Prostate gland (tissue), 2 donors: ENCODE data around the gene TMEM131L.

Experiments used
- POLR2A ChIP-seq: fragments of 450-650 bp; IDR thresholded peaks from one replicate; pipeline ENCODE4 v1.6.1; 2016; ENCODE audit warnings: antibody characterized with exemption, mild to moderate bottlenecking
- POLR2AphosphoS5 ChIP-seq: sonication (generic); formaldehyde crosslinking; IDR thresholded peaks from one replicate; pipeline ENCODE4 v1.6.1; 2017; ENCODE audit warnings: antibody characterized with exemption
- TF ChIP-seq, protein P1 (sequence below), 4 experiments: fragments of 200-600 bp in 2 of 4; fragments of 450-650 bp in 2 of 4; sonication (generic) in 2 of 4; IDR thresholded peaks; 1 replicate in 3 of 4; 2 replicates in 1 of 4; pipeline ENCODE4 v1.5.1; 2016 to 2019; ENCODE audit warnings: antibody characterized with exemption in 4 of 4, mild to moderate bottlenecking in 2 of 4, moderate library complexity in 2 of 4

DNA sequence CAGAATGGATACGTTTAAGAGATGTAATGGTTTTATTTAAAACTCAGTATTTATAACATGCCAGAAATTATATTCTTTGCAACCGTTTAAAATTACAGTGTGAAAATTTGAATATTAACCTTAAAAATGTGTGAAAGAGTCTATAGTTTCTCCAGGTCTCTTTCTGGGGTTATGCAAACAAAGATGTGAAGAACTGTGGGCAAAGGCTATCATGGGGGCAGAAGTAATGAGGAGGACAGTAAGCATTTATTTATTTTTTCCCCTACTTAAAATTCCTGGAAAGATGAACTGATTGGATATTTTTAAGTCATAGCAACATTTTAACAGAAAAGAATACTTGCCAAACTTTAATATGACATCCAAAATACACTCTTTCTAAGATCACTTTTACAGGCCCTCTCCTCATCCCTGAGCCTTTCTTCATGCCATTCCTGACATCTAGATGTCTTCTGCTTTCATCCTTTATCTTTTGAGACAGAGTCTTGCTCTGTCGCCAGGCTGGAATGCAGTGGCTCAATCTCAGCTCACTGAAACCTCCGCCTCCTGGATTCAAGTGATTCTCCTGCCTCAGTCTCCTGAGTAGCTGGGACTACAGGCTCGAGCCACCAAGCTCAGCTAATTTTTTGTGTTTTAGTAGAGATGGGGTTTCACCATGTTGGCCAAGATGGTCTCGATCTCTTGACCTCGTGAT is 46.1 kb downstream of the TMEM131L start:
- TF ChIP-seq, protein P1, sequence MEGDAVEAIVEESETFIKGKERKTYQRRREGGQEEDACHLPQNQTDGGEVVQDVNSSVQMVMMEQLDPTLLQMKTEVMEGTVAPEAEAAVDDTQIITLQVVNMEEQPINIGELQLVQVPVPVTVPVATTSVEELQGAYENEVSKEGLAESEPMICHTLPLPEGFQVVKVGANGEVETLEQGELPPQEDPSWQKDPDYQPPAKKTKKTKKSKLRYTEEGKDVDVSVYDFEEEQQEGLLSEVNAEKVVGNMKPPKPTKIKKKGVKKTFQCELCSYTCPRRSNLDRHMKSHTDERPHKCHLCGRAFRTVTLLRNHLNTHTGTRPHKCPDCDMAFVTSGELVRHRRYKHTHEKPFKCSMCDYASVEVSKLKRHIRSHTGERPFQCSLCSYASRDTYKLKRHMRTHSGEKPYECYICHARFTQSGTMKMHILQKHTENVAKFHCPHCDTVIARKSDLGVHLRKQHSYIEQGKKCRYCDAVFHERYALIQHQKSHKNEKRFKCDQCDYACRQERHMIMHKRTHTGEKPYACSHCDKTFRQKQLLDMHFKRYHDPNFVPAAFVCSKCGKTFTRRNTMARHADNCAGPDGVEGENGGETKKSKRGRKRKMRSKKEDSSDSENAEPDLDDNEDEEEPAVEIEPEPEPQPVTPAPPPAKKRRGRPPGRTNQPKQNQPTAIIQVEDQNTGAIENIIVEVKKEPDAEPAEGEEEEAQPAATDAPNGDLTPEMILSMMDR (IDR thresholded peaks at IDR 0.05): no peak
- TF ChIP-seq POLR2A: no peak
- TF ChIP-seq POLR2AphosphoS5: no peak
